ENCODE data around the gene FSTL4. TPM values are rescaled to one million over a fixed set of nuclear protein-coding genes. Genes with fewer than 3 reads are reported as not detected.

The FSTL4 gene
- total and polyA plus RNA-seq, 9 donors: 0.07 to 0.22 (median 0.15) TPM; not detected in 4

DNA sequence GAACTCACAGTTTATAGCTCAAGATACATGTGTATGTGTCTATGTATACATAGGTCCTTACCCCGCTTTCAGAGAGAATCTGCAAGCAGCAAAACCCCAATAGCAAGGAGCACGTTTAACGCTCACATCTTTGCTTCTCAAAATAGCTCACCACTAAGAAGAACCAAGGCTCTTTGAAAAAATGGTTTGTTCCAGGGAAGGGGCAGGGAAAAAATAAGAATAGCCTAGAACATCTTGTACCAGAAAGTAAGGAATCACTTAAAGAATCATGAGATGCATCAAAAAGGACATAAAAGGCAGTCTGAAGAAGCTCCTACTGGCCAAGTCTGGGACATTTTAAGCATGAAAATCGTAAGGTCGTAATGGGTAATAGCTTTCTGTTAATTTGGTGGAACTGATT lies 196.4 kb downstream of the FSTL4 start:
- Histone ChIP-seq H3K27me3 (no peaks in the 10 kb centered on the region), H3K27ac (no peak overlapping the region), H3K9me3 (no peaks in the 10 kb centered on the region), H3K36me3 (no peaks in the 10 kb centered on the region), H3K4me3 (no peak overlapping the region), H3K4me1 (ENCODE audit: insufficient read depth) (no peaks in the 10 kb centered on the region)
- TF ChIP-seq POLR2A (IDR thresholded peaks at IDR 0.05): no peak
- TF ChIP-seq EP300 (IDR thresholded peaks at IDR 0.05): no peak
- TF ChIP-seq, protein P1, sequence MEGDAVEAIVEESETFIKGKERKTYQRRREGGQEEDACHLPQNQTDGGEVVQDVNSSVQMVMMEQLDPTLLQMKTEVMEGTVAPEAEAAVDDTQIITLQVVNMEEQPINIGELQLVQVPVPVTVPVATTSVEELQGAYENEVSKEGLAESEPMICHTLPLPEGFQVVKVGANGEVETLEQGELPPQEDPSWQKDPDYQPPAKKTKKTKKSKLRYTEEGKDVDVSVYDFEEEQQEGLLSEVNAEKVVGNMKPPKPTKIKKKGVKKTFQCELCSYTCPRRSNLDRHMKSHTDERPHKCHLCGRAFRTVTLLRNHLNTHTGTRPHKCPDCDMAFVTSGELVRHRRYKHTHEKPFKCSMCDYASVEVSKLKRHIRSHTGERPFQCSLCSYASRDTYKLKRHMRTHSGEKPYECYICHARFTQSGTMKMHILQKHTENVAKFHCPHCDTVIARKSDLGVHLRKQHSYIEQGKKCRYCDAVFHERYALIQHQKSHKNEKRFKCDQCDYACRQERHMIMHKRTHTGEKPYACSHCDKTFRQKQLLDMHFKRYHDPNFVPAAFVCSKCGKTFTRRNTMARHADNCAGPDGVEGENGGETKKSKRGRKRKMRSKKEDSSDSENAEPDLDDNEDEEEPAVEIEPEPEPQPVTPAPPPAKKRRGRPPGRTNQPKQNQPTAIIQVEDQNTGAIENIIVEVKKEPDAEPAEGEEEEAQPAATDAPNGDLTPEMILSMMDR (IDR thresholded peaks at IDR 0.05): no peak
- no peak for DNase-seq
- intact Hi-C loops (cut with DNase I): no loop called here
- WGBS, 3 donors: 90 to 93% (median 90%) methylated on average over 5 of the region's 5 CpGs

DNA sequence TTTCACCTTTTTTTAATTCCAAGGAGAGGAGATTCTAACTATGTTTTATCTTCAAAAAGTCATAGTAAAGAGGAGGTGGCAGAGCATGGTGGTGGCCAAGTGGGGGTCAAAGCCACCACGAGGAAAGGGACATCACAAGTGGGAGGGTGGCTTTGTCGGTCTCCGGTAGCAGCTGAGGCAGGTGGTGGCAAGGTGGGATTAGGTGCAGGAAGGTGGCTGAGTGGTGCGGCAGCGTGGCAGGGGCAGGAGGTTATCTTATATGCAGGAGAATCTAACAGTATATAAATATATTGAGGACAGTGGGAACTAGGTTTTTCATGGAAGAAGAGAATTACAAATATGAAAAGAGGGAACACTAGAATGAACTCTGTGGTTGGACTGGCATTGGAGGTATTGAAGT lies 196.8 kb downstream of the FSTL4 start:
- no peak overlapping the region for H3K4me3 ChIP-seq
- H3K36me3 ChIP-seq: no peaks in the 10 kb centered on the region
- H3K9me3 ChIP-seq: no peaks in the 10 kb centered on the region
- no peak overlapping the region for H3K27ac ChIP-seq
- H3K27me3 ChIP-seq: no peaks in the 10 kb centered on the region
- H3K4me1 ChIP-seq (ENCODE audit: insufficient read depth): no peaks in the 10 kb centered on the region
- TF ChIP-seq EP300 (IDR thresholded peaks at IDR 0.05): no peak
- TF ChIP-seq, protein P1 (IDR thresholded peaks at IDR 0.05): no peak
- WGBS, 3 donors: 81 to 89% (median 87%) methylated on average over 5 of the region's 5 CpGs
- intact Hi-C loops (cut with DNase I): no loop called here
- no peak for DNase-seq

DNA sequence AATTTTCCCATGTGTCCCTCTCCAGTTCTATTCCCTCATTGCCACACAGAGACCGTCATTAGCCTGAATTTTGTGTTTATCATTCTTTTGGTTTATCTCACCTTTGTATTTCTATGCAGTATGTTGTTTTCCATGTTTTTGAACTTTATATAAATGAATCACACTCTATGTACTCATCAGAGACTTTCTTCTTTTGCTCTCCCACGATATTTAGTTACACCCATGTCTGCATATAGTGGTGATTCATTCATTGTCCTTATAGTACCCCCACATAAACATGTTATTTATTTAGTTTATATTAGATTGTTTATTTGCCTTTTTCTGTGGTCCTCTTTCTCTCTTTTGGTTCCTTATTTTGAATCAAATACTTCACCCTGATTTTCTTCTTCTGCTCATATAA lies 199.7 kb downstream of the FSTL4 start:
- 64 to 74% (median 72%) methylated on average over 2 of the region's 2 CpGs for WGBS, 3 donors
- TF ChIP-seq, protein P1 (IDR thresholded peaks at IDR 0.05): no peak
- no peak for TF ChIP-seq EP300 (IDR thresholded peaks at IDR 0.05)
- TF ChIP-seq POLR2A (IDR thresholded peaks at IDR 0.05): no peak
- Histone ChIP-seq H3K27ac (no peak overlapping the region), H3K27me3 (no peaks in the 10 kb centered on the region), H3K4me3 (no peak overlapping the region), H3K9me3 (no peaks in the 10 kb centered on the region), H3K36me3 (no peaks in the 10 kb centered on the region), H3K4me1 (ENCODE audit: insufficient read depth) (no peaks in the 10 kb centered on the region)
- DNase-seq: no peak
- intact Hi-C loops (cut with DNase I): loop anchor here in 1 of 4 donors (5.0 kb wide), 1 partner anchor 1360 kb away; no protein-coding TSS in a partner anchor

DNA sequence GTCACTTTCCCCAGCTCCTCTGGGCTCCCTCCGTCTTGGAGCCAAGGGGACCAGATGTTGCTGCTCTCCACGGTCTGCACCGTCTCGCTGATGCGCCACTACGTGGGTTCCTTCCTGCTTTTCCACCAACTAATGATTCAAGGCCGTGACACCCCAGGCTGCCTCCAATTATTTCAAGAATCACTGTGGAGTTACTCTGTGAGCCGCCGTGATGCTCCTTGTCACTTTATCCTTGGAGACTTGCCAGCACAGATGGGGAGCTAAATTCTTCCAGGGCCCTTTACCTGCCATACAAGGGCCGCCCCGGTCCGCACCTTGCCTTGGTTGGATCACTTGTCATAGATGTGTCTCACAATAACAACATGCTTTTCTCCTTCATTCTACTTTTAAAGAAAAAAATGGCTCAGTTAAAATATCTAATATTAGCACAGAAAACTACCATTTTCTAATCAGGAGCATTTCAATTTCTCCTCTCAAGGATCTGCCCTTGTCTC lies 202.0 kb downstream of the FSTL4 start:
- no peaks in the 10 kb centered on the region for H3K27me3 ChIP-seq
- no peaks in the 10 kb centered on the region for H3K9me3 ChIP-seq
- no peak for DNase-seq
- no peaks in the 10 kb centered on the region for H3K36me3 ChIP-seq
- TF ChIP-seq, protein P1 (IDR thresholded peaks at IDR 0.05): no peak
- no peak for TF ChIP-seq EP300 (IDR thresholded peaks at IDR 0.05)
- no peak for TF ChIP-seq POLR2A (IDR thresholded peaks at IDR 0.05)
- 62 to 73% (median 67%) methylated on average over 12 of the region's 12 CpGs for WGBS, 3 donors
- H3K27ac ChIP-seq: no peak overlapping the region
- no peaks in the 10 kb centered on the region for H3K4me1 ChIP-seq (ENCODE audit: insufficient read depth)
- intact Hi-C loops (cut with DNase I): loop anchor here in 1 of 4 donors (5.0 kb wide), 1 partner anchor 1362 kb away; no protein-coding TSS in a partner anchor
- H3K4me3 ChIP-seq: no peak overlapping the region

Measured in ovary (tissue), 9 donors.